Measurements from ENCODE around the gene OR4D6. TPM values are rescaled to one million over a fixed set of nuclear protein-coding genes. Genes with fewer than 3 reads are reported as not detected.

OR4D6 gene
- total RNA-seq, 1 donor: not detected

DNA sequence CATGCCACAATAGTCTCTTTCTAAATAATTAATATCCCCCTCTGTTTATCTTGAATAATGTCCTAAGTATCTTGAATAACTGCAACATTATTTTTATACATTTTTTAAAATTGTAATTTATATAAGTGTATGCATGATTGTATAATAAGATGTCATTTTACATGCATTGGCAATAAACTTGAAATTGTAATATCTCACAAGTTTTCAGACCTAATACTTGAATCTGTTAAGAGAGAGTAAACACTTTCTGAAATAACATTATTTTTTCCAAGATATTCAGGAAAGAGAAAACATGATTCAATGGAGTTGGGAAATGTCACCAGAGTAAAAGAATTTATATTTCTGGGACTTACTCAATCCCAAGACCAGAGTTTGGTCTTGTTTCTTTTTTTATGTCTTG lies 46.5 kb downstream of the OR4D6 start, which contains the start of gene OR4D11:
TSS of gene OR4D11 (plus strand) at position 301 of the 400 bp plus-strand sequence. CDS start at position 301, 0 bp downstream.
- DNase-seq (ENCODE audit: low read depth in 2 of 3, low spot score in 2 of 3): no peak

Other genes starting within 250 kb of the OR4D6 start
- 1.9 TPM for gene MPEG1, start 244.0 kb upstream of the OR4D6 start, total RNA-seq
- not detected for gene OR5AN1, start 98.1 kb upstream of the OR4D6 start, total RNA-seq
- under 0.01 TPM for gene OR5A2, start 30.5 kb upstream of the OR4D6 start, total RNA-seq
- under 0.01 TPM for gene OR5A1, start 20.5 kb upstream of the OR4D6 start, total RNA-seq
- gene OR4D10, start 16.4 kb downstream of the OR4D6 start, total RNA-seq: not detected
- not detected for gene OR4D11, start 46.6 kb downstream of the OR4D6 start, total RNA-seq
- gene OR4D9, start 54.6 kb downstream of the OR4D6 start, total RNA-seq: under 0.01 TPM
- 23.7 TPM for gene OSBP, start 158.8 kb downstream of the OR4D6 start, total RNA-seq
- gene PATL1, start 212.1 kb downstream of the OR4D6 start, total RNA-seq: 8.3 TPM